ENCODE results near the gene PGLYRP1.
A peak's percentile ranks its signal among the peaks of the same experiment; 100 is the strongest.

Gene PGLYRP1

GRCh38 chr19:46019270-46019669, 3.6 kb downstream of the PGLYRP1 start:
- no peak overlapping the region for H3K4me3 ChIP-seq (ENCODE audit: low read depth, low read length)
- no peak for TF ChIP-seq POLR2A (IDR thresholded peaks at IDR 0.05; ENCODE audit: extremely low read depth, insufficient read length)
- TF ChIP-seq, protein P1, sequence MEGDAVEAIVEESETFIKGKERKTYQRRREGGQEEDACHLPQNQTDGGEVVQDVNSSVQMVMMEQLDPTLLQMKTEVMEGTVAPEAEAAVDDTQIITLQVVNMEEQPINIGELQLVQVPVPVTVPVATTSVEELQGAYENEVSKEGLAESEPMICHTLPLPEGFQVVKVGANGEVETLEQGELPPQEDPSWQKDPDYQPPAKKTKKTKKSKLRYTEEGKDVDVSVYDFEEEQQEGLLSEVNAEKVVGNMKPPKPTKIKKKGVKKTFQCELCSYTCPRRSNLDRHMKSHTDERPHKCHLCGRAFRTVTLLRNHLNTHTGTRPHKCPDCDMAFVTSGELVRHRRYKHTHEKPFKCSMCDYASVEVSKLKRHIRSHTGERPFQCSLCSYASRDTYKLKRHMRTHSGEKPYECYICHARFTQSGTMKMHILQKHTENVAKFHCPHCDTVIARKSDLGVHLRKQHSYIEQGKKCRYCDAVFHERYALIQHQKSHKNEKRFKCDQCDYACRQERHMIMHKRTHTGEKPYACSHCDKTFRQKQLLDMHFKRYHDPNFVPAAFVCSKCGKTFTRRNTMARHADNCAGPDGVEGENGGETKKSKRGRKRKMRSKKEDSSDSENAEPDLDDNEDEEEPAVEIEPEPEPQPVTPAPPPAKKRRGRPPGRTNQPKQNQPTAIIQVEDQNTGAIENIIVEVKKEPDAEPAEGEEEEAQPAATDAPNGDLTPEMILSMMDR (IDR thresholded peaks at IDR 0.05; ENCODE audit: low read depth, low read length), result no peak
- no peak for TF ChIP-seq MAX (IDR thresholded peaks at IDR 0.05; ENCODE audit: low read depth, low read length)
- no peak for TF ChIP-seq MYC (IDR thresholded peaks at IDR 0.05; ENCODE audit: low read depth, low read length)
- DNase-seq (ENCODE audit: low read depth), result no peak

DNA sequence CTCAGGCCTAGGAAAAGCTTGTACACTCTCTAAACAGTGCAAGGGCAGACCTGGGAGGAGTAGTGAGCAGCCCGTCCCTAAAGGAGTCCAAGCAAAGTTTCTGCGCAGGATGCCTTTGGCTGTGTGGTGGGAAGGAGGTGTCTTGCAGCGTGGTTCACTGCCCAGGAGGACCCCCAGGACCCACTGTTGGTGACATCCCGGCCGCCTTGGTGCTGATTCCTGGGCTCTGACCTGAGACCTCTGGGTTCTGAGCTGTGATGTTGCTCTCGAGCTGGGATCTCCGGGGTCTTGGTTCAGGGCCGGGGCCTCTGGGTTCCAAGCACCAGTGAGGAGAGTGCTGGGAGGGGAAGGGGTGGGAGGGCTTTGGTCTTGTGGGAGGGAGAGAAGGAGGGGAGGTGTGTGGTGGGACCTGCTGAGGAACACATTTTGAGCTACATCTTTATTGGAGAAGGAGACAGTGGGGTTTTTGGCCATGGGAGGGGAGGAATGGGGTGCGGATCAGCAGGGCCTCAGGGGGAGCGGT, 4.1 kb downstream of the PGLYRP1 start:
- TF ChIP-seq MAX (IDR thresholded peaks at IDR 0.05; ENCODE audit: low read depth, low read length) (no peak), POLR2A (IDR thresholded peaks at IDR 0.05; ENCODE audit: extremely low read depth, insufficient read length) (no peak), MYC (IDR thresholded peaks at IDR 0.05; ENCODE audit: low read depth, low read length) (no peak)
- TF ChIP-seq, protein P1 (IDR thresholded peaks at IDR 0.05; ENCODE audit: low read depth, low read length), result no peak
- no peak overlapping the region for H3K4me3 ChIP-seq (ENCODE audit: low read depth, low read length)
- peak; percentile 7 for DNase-seq (ENCODE audit: low read depth)

GRCh38 chr19:46017874-46018675, 4.8 kb downstream of the PGLYRP1 start:
- peak; percentile 10 for DNase-seq (ENCODE audit: low read depth)
- TF ChIP-seq, protein P1 (IDR thresholded peaks at IDR 0.05; ENCODE audit: low read depth, low read length), result no peak
- TF ChIP-seq POLR2A (IDR thresholded peaks at IDR 0.05; ENCODE audit: extremely low read depth, insufficient read length) (no peak), MAX (IDR thresholded peaks at IDR 0.05; ENCODE audit: low read depth, low read length) (no peak), MYC (IDR thresholded peaks at IDR 0.05; ENCODE audit: low read depth, low read length) (no peak)
- no peak overlapping the region for H3K4me3 ChIP-seq (ENCODE audit: low read depth, low read length)

- DNase-seq (ENCODE audit: low read depth), result no peak
- no peak overlapping the region for H3K4me3 ChIP-seq (ENCODE audit: low read depth, low read length)
- TF ChIP-seq, protein P1 (IDR thresholded peaks at IDR 0.05; ENCODE audit: low read depth, low read length), result no peak
- TF ChIP-seq MYC (IDR thresholded peaks at IDR 0.05; ENCODE audit: low read depth, low read length) (no peak), POLR2A (IDR thresholded peaks at IDR 0.05; ENCODE audit: extremely low read depth, insufficient read length) (no peak), MAX (IDR thresholded peaks at IDR 0.05; ENCODE audit: low read depth, low read length) (no peak)
Observed at GRCh38 chr19:46017095-46017429, 5.8 kb downstream of the PGLYRP1 start.

DNA sequence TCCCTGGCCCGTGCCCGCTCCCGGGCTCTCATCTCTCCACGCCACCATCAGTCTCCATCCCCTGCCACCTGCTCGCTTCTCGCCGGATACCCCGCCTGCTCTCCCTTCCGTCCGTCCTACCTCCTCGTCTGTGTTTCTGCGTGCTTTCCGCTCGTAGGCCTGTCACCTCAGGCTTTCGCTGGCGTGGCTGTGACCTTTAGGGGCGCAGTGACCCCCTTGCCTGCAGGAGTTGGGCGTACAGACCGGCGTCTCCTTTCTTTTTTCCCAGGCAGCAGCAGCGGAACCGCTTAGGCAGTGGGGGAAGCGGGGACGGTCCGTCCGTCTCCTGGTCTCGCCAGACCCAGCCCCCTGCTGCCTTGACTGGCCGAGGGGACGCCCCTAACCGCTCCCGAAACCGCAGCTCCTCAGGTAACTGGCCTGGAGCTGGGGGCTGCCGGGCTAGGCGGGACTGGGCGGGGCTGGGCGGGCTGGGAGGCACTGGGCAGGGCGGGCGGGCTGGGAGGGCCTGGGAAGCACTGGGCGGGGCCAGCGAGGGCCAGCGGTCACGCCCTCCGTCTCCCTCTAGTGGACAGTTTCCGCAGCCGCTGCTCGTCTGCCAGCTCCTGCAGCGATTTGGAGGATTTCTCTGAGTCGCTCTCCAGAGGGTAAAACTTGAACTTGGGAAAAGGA, 6.3 kb downstream of the PGLYRP1 start:
- H3K4me3 ChIP-seq (ENCODE audit: low read depth, low read length), result no peak overlapping the region
- TF ChIP-seq MAX (IDR thresholded peaks at IDR 0.05; ENCODE audit: low read depth, low read length) (no peak), POLR2A (IDR thresholded peaks at IDR 0.05; ENCODE audit: extremely low read depth, insufficient read length) (no peak)
- TF ChIP-seq, protein P1 (IDR thresholded peaks at IDR 0.05; ENCODE audit: low read depth, low read length), result peak; percentile 88
- peak; percentile 79 for DNase-seq (ENCODE audit: low read depth)
